ENCODE data around the gene PRKG1.
"Not testable (repeated sequence)": the region's sequence is repeated elsewhere in the genome, so short reads cannot be mapped to it uniquely, and the experiment has no call there.

PRKG1 gene

DNA sequence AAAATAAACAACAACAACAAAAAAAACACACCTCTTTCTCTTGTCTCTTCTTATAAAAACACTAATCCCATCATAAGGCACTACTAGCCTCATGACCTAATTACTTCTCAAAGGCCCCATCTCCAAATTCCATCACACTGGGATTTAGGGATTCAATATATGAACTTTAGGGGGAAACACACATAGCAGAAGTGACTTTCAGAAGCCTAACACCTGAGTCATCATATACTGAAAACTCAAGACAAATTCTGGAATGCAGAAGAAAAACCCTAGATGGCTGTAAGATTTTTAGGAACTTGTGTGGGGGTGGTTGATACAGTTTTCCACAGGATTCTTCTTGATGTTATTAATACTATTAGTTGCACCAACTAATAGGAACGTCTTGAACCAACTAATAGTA lies 658.8 kb downstream of the PRKG1 start:
- DNase-seq, result no peak

DNA sequence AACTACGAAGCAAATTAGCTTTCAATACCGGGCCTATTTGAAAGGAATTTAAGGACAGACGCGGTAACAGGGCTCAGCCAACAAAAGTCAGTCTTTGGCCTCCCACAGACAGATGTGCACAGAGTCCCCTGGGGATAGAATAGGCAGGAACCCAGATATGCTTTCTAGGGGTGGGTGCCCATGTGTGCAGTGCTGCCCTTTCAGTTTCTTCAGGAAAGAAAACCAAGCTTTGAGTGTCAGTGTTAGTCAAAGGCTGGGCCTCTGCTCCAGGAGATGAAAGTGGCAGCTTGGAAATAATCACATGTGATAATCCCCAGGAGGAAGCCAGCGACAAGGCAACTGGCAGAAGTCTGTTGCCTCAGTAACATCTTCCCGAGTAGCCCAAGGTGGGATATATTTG lies 668.9 kb downstream of the PRKG1 start:
- DNase-seq, result no peak

DNA sequence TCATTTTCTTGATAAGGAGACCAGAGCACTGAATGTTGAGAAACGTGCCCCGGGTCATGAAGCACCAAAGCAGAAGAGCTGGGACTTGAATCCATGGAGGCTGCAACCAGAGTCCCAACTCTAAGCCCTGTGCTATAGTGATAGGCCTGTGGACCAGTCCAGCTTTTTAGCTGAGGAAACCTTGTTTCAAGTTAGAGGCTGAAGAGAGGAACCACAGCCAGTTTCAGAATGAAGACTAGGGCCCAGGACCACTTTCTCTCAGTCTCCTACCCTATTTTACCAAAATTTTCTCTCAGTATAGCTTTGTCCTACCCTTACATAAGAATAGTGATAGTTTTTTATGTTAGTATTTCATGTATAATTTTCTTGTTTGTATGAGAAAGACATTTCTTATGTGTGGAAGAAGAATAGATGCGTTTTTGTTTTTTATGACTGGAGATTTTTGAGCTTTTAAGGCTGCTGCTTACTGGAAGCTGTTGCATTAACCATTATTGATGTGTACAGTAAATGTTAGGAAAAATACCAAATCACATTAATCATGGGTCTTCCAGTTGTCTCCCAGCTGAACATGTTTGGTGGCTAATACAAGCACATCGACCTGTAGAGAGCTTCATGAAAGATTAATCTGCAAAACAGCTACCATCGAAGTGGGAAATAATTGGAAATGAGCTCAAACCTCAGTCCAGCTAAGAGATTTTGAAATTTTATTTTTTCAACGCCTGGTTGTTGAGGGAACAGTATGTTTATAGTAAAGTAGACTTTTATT lies 670.1 kb downstream of the PRKG1 start:
- DNase-seq, result no peak

DNA sequence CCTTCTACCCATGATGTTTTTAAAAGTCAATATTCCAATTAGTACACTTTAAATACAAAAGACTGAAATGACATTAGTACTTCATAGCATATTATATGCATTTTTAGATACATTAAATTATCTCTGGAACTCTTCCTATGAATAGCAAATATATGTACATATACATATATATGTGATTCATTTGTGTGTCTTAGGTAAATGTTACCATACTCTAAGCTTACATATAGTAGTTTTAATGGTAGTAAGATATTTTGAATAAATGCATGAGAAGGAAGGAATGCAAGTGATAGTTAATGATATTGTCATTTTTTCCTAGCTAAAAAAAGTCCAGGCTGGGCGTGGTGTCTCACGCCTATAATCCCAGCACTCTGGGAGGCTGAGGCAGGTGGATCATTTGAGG lies 671.1 kb downstream of the PRKG1 start:
- no peak for DNase-seq

DNA sequence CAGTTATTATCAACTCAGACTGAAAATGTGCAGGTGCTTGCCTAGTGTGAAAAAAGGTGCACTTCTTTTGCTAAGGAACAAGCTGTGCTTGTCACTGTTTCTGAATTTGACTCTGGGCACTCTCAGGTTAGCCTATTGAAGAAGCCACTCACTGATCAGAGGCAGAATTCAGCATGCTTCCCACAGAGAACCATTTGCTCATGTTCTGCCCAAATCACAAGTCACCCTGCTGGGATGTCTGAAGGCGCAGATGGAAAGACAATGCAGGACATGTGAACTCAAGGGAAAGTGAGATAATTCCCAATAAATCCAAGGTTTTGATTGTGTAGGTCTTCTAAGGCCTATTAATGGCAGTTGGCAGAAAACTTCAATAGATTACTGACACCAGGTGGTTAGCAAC lies 672.9 kb downstream of the PRKG1 start:
- DNase-seq, result no peak

DNA sequence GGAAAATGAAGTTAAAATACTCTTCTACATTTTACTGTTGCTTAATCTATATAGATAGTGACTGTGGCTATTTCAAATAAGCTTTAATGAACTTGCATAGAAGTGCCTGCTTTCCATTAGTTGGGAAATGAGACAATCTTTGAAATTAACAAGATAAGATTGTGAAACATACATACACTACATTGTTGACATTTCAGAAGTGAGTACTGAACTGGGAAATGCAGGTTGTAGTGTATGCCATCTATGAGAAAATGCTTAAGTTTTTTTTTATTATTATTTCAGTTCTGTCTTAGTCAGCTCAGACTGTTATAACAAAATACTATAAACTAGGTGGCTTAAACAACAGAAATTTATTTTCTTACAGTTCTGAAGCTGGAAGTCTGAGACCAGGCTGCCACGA lies 674.7 kb downstream of the PRKG1 start:
- DNase-seq, result no peak

DNA sequence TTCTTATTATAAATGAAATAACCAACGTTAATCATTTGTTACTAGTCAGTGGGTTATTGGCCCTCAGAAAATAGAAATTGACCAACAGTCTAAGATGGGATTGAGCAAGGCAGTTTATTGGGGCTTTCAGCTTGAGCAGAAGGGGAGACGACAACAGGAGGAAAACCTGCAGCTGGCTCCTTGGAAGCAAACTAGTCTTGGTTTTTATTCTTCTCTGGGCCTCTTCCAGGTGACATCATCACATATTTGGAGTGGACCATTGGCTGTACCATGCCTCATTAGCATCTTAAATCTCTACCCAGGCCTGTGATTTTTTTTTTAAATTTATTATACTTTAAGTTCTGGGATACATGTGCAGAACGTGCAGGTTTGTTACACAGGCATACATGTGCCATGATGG lies 684.1 kb downstream of the PRKG1 start:
- no peak for DNase-seq

DNA sequence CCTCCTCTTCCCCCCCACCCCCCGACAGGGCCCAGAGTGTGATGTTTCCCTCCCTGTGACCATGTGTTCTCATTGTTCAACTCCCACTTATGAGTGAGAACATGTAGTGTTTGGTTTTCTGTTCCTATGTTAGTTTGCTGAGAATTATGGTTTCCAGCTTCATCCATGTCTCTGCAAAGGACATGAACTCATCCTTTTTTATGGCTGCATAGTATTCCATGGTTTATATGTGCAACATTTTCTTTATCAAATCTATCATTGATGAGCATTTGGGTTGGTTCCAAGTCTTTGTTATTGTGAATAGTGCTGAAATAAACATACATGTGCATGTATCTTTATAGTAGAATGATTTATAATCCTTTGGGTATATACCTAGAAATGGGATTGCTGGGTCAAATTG lies 684.6 kb downstream of the PRKG1 start:
- DNase-seq, result not testable (repeated sequence)

DNA sequence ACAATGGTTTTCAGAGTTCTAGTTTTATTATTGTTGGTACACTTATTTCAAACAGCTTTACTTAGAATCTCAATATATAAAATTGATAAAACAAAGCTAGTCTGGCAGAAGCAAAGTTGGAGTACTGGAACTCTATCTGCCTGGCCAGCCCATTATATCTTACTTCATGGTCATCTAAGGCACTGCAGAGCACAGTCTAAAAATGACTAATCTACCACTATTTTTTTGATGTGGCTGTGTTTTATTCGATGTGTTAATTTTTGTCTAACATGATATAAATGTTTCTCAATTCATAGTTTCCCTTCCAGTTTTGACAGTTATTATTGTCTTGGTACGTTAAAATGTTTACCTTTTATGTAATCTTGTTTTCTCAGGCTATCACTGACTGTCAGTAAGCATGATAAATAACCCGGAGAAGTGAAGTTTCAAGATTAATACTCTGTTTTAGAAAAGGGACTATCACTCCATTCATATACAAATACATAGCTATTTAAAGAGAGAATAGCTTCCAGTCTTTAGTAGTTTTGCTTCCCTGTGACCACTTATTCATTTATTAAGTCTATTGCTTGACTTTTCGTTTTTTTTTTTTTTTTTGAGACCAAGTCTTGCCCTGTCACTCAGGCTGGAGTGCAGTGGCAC lies 685.7 kb downstream of the PRKG1 start:
- no peak for DNase-seq

DNA sequence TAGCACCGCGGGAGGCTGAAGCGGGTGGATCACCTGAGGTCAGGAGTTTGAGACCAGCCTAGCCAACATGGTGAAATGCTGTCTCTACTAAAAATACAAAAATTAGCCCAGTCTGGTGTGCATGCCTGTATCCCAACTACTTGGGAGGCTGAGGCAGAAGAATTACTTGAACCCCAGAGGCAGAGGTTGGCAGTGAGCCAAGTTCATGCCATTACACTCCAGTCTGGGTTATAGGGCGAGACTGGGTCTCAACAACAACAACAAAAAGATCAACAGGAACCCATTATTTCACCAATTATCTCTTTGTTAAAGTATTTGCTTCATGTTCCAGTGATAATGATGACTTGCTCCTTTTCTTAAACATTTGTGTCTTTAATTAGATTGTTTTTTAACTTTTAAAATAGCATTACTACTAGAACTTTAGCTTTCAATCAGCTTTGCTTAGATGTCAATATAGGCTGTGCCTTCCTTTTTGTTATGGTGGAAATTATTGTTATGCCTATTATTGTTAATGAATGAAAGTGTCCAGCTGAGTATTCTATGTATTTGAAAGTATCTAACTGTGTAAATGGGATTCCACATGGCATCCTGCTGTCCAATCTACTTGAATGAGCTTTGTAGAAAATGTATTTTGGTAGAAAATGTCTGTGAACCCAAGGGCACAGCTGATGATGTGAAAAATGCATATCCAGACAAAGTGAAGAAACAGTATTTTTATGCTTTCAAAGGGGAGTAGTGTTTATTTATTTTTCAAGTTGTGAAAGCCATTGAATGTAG lies 686.8 kb downstream of the PRKG1 start:
- DNase-seq, result no peak

DNA sequence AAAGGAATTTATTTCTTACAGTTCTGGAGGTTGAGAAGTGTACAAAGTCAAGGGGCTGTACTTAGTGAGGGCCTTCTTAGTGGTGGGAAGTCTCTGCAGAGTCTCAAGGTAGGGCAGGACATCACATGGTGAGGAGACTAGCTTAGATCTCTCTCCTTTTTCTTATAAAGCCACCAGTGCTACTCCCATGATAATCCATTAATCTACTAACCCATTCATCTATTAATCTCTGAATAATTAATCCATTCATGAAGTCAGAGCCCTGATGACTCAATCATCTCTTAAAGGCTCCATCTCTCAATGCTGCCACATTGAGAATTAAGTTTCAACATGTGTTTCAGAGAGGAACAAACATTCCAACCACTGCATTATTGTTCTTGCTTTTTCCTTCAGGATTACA lies 689.5 kb downstream of the PRKG1 start:
- no peak for DNase-seq

DNA sequence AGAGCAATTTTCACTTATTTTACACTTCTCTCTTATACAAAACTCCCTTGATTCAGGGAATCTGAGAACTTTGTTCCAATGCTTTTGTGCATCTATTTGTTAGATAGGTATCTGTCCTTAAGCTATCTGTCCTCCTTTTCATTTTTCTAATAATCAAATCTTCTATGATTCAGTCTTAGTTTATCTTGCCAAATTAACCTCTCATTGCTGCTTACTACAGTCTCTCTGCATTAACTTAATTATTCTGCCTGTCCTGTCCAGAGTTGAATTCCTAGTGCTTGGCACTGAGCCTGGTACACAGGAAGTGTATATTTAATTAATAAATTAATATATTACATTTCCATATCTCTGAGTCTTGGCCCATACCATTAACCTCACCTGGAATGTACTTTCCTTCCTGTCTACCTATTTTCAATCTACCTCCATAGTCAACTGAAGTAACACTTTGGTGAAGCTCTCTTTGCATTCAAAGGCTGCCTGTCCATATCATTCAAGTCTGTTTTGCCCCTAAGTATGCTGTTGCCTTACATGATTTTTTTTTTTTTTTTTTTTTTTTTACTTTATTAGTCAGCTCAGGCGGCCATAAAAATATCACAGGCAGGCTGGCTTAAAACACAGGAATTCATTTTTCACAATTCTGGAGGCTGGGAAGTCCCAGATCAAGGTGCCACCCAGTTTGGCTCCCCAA lies 691.1 kb downstream of the PRKG1 start:
- DNase-seq, result no peak

DNA sequence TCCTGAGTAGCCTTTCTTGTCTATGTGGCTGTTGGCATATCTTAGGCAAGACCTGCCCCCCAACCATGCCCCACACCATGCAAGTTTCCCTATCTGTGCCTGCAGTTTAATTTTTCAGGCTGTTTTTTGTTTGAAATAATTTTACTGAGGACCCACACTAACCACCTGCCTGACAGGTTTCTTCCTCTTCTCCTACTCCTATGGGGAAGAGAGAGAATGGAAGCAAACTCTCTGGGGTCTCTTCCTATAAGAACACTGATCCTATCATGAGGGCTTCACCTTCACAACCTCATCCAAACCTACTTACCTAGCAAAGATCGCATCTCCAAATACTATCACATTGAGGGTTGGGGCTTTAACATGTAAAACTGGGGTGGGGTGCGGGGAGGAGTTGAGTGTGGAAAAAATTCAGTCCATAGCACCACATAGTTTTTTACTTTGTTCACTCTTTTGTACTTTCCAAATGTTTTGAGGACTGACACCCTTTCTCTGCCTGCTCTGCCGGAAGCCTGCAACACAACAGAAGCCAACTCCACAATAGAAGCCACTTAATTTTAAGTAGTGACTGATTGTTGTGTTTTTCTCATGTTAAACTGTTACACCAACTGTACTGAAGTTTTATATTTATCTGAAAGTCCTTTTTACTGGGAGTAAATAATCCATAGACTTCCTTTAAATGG lies 692.3 kb downstream of the PRKG1 start:
- no peak for DNase-seq

DNA sequence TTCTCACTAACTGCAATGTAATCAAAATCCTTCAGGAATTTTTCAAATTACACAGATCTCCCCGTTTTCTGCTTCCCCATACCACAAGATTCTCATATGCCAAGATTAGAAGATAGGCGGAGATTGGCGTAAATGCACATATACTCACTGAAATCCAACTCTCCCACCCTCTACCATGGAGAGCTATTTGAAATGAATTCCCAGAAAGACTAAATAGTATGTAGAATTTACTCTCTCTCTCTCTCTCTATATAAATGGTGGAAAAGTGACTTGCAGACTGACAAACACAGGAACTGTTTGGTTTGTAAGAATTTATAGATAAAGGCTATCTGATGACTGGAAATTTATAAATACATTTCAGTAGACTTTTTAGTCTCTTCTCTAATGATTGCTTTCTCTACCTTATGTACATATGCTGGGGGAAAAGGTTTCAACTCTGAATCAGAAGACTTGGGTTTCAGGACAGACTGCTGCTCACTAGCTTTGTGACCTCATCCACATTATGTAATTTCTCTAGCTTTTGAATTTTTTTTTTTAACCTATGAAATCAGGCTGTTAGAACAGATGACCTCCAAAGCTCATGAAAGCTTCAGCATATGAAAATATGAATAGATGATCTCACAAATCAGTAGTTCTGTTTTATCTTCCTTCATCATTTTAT lies 692.9 kb downstream of the PRKG1 start:
- no peak for DNase-seq

DNA sequence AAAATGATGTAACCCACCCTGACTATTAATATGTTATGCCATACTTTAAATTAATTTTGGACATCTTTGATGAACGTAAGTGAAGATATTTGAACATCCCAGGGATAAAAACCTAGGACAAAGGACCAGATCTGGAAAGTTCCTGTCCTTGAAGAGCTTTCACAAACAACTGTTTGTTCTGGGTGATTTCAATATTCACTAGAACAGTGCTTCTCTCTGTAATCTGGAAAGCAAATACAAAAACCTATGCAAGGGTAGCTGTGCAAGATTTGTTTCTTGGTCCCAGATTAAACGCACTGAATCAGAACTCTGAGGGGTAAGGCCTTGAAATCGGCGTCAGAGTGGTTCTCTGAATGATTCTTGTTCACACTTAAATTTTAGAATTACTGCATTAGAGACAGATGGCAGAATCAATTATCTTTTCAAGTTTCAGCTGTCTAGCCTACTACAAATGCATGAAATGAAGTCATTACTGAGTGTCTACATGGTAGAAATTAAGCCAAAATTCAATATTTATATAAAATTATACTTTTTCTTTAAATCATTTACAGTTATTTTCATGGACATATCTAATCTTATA lies 694.7 kb downstream of the PRKG1 start:
- DNase-seq, result no peak

DNA sequence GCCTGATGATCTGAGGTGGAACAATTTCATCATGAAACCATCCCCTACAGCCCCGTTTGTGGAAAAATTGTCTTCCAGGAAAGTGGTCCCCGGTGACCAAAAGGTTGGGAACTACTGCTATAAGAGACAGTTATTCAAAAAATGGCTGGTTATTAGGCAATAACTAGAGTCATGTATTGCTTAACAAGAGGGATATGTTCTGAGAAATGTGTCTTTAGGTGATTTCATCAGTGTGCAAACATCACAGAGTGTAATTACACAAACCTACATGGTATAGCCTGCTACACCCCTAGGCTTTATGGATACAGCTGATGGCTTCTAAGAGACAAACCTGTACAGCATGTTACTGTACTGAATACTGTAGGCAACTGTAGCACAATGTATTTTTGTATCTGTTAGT lies 696.4 kb downstream of the PRKG1 start:
- DNase-seq, result no peak

DNA sequence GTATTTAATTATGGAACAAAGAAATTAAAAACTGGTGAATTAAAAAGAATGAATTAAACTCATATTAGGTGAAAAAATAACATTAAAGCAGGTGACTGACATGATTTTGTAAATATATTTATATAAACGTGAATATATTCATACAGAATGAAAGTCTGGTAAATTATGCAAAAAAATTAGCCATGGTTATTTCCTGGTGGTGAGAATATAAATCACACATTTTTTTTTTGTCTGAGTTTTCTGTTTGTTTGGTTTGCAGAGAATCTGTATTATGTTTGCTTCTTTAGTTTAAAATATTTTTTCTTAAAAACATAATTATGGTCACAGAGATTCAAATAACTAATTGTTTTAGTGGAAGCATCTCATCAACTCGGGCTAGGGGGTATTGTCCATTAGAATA lies 698.1 kb downstream of the PRKG1 start:
- no peak for DNase-seq

DNA sequence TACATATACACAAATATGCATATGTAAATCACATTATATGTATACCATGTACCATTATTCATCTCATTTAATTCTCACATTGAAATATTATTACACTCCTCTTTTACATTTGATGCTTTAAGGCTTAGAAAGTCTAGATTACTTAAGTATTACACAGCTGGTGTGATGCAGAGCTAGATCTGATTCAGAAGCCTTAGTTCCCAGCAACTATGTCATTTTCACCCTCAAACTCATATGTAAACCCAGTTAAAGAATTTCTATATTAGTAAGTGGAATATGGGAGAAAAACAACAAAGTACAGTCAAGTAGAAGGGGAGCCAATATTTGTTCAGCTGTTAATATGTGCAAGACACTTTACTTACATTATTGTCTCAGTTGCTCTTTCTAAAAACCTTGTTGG lies 699.4 kb downstream of the PRKG1 start:
- no peak for DNase-seq

DNA sequence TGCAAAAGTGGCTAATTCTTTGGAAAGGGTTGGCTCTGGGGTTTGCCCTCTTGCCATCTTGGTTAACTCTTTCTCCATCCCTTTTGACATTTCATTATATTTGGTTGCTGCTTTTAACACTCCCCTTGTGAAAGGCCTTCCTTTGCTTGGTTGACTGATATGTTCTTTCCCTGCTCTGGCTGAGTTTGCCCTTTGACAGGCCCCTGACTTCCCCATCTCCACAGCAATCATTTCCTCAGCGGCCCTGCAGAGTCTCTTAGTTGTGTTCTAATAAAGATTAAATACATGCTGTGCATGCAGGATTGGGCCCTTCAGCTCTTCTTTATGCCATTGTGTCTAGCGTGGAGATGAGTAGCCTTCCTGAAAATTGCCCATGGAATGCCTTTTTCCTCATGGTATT lies 709.7 kb downstream of the PRKG1 start:
- no peak for DNase-seq

DNA sequence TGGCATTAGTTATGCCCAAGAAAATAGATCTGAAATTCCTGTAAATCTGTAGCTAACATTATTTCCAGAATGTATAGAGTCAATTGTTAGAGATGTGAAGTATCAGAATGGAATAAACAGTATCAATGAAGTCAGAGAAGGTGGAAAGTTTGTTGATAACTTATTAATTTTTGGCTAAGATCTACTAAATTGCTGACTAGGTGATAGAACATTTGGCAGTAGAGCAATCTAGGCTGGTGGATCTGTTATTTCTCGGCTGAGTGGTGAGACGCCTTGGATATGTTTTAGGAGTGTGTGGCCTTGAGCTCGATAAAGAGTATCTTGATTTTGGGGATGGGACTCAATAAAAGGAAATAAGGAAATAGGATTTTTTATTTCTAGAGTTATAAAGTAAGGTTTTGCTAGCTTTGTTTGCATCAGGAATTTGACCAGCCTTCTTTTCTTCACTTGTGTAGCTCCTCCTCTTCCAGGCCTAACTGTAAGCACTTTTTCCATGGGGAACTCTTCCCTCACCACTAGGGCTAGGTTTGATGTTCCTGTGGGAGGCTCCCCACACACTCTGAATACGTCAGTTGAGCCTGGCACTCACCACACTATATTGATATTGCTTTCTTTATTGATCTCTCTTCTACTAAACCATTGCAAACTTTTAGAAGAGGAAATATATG lies 711.9 kb downstream of the PRKG1 start:
- no peak for DNase-seq

DNA sequence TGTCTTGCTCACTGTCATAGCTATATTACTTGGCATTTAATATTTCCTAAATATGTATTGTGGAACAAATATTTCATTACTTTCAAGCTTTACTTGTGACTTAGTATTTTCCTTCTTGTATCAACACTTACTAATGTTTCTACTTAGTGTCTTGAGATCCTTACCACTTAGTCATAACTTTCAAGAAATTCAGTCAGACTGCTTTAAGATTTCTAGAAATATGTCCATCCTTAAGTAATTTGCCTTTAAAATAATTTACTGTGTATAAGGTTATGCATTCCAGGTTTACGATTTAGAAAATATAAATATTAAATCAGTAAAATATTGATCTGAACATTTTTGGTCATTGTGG lies 712.4 kb downstream of the PRKG1 start:
- no peak for DNase-seq

DNA sequence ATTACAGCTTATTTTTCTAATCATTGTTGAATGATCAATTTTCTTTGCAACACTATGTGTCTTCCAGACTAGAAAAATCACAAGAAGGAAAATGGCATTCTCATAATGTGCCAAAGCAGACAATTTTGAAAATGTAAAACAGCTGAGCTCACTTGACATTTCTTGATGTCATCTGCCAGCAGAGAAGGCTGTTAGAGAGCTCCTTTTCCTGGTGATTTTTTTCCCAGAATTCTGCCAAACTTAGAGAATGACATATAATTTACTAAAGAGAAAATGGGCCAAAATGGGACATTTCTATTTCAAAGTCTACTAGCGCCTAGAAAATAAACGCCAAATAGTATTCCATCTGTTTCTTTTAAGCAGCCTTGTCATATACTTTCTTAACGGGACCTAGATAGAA lies 714.0 kb downstream of the PRKG1 start:
- DNase-seq, result no peak

Measured in activated naive CD4-positive, alpha-beta T cell treated with Interleukin-2 at 50 U/mL for 16 hours (primary cell).